GM21576 (cell line): ENCODE measurements around the gene MBNL1.
"Not testable (repeated sequence)": the region's sequence is repeated elsewhere in the genome, so short reads cannot be mapped to it uniquely, and the experiment has no call there.

Source experiments
- ATAC-seq: cut with Tn5 transposase; IDR thresholded peaks from one replicate; pipeline ENCODE4 v1.9.1; 2021; ENCODE audit warnings: mild to moderate bottlenecking, moderate library complexity; ENCODE audit not compliant: unreplicated experiment

The MBNL1 gene

DNA sequence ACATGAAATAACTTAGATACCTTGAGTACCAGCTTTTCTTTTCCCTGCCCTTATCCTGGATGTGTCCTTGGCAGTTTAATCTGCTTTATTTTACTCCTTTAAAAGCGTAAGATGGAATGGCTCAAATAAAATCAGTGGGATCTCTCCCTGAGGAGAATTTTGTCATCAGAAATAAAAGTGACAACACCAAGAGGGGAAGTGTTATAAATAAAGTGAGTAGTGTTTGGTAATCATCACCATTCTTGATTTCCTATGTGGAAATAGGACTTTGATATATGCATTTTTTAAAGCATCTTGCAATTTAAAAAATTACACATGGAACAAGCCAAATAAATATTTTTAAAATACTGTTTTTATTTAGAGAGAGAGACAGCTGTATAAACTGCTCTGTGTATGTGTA lies 76.5 kb downstream of the MBNL1 start:
- ATAC-seq, result no peak

DNA sequence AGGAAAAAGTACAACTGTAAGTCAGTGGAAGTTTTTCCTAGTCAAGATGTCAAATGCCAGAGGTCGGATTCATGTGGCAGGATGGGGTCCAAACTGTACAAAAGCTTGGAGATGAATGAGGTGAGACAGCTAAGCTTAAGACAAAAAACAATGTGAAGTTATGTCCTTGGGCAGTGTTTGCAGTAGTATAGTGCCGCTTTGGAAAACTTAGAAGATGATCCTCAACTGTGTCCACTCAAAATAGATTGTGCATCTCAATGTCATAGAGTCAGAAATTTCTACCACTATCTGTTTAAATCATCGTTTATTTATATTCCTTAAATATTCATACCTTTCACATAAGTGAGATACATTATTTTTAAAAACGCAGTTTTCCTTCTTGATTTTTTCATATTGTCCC lies 77.3 kb downstream of the MBNL1 start:
- no peak for ATAC-seq

DNA sequence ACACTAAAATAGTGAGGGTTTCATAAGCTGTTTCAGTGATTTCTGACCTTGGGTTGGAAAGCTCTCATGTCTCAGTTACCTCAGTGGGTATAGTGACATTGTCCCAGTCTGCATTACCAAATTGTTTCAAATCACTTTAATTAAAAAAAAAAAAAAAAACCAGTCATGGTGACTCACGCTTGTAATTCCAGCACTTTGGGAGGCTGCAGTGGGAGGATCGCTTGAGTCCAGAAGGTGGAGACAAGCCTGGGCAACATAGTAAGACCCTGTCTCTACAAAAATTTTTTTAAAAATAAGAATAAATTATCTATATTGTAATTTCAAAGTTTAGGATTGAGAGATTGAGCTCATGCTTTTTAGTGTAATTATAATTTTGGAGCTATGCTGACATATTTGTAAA lies 78.0 kb downstream of the MBNL1 start:
- ATAC-seq, result no peak

DNA sequence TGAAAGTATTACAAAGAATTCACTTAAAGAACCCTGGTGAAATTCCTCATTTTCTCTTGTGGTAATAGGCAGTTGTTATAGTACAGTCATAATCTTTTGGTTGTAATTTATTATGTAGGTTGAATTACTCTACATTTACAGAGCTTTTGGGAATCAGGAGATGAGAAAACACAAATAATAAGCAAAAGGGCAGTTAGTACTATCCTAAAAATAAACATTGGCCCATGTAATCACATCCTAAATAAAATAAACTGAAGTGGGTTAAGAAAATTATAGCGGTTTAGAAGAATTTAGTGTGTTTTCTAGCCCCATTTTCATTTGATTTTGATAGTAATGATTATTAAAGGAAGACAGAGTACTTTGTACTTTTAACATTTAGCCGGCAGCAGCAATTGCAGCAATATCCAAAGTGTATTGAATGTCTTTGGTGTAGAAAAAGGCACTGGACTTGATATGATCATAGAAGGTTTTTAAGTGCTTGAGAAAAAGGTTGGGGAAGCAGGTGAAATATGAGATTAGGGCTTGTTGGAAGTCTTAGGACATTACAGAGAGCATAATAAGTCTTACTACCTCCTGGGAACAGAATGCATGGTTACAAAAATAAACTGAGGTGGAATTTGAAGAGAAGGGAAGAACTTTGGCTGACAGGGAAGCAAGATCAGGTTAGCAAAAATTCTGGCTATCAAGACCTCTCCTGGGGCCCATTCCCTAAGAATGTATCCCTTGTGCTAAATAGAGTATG lies 79.9 kb downstream of the MBNL1 start:
- ATAC-seq, result no peak

DNA sequence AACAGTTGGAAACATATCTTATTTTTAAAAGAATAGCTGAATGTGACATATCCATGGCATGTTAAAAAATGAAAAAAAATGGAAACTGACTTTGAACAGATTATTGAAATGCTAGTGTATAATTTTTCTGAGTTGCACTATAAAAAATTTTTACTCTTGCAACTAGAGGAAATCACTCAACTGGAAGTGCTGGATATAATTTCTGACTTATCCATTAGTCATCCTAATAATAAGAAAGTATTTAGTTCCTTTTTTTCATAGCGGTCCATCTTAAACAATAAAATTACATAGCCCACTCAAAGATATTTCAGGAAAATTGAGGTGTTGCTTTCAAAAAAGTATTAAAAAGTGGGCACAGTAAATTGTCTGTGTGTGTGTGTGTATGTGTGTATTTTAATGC lies 80.7 kb downstream of the MBNL1 start:
- no peak for ATAC-seq

DNA sequence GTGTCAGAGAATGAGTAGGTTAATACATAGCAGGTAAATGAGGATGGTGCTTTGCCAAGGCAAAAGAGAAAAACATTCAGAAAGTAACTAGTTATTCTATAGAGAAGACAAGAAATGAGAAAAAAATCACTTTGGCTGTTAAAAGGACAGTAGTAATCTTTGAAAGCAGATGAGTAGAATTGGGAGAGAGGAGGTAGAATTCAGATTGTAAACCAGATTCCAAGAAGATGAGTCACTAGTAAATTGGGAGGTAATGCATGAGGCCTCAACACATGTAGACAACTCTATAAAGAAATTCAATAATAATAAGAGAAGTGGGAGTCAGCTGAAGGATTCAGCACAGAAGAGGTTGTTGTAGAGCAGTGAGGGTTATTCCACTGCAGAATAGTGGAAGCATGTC lies 81.4 kb downstream of the MBNL1 start:
- no peak for ATAC-seq

DNA sequence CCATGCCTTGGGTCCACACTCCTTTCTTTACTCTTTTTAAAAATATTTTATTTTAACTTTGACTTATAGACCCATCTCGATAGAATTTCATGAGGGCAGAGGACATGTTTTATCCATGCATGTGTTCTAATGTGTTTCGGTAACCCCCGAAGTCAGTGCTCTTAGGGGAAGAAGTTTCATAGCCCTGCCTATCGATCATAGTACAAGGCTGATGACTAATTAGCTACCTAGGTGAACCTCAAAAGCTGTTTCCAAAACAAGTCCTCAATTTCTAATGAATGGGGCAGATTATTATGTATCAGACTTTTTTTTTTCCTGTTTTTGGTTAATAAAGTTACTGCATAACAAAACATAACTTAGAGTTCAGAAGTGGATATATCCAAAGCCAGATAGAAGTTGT lies 82.0 kb downstream of the MBNL1 start:
- no peak for ATAC-seq

DNA sequence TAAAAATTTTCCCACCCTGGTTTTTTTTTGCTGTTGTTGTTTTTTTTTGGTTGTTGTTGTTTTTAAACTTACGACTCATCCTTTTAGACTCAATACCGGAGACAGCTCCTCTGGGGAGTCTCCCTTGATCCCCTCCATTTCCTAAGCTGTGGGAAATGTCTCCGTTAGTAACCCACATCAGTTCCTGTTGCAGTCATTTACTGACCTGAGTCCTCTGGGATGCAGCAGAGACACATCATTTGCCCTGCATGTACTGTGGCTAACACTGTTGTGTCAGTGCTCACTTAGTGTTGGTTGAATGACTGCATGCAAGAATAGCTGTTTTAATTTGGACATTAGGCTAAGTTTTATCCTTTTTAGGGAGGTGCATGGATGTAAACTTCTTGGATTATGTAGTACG lies 83.8 kb downstream of the MBNL1 start:
- no peak for ATAC-seq

DNA sequence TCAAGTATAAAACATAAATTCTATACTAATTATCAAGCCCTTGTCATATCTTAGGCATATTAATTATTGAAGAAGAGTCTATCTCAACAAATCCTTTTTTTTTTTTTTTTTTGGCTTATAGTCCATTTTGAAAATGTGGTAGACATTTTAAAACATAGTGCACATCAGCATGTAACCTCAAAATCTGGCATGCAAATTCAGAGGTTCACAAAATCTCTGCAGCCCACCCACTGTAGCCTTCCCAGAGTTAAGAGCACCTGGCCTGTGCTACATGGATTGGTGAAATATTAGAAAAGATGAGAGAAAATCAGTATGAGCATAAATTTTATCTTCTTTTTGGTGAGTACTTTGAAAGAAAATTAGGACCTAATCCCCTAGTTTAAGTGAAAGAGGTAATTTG lies 84.8 kb downstream of the MBNL1 start:
- no peak for ATAC-seq

DNA sequence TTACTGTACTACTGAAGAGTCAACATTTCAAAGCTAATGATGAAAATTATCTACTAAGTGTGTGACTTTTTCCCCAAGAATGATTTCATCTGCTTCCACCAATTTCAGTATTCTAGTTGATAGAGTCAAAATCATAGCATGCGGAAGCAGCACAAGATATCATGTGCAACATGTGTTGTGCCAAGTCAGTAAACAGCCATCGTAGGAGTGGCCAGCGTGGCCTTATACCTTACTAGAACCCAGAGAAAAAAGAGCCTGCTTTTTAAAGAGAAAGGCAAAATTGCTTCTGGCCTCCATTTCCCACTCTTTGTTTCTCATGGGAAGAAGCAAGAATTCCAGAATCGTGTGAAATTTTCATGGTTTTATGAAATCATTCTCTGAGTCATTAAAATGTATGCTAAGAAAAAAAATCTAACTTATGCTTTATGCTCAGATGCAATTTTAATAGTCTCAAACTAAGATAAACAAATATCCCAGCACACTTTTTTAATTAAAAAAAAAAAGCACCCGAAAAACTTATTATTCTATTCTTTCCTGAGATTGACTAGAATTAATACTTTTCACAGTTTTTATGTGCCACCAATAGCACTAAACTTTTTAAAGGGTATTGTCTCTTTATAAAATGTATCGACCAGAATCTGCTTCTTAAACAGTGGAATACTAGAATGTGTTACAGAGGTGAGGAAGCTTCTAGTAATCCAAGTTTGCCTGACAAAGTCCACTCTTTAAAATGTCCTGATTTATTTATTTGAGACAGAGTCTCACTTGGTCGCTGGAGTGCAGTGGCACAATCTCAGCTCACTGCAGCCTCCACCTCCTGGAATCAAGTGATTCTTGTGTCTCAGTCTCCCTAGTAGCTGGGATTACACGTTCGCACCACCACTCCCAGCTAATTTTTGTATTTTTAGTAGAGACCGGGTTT lies 87.3 kb downstream of the MBNL1 start:
- no peak for ATAC-seq

DNA sequence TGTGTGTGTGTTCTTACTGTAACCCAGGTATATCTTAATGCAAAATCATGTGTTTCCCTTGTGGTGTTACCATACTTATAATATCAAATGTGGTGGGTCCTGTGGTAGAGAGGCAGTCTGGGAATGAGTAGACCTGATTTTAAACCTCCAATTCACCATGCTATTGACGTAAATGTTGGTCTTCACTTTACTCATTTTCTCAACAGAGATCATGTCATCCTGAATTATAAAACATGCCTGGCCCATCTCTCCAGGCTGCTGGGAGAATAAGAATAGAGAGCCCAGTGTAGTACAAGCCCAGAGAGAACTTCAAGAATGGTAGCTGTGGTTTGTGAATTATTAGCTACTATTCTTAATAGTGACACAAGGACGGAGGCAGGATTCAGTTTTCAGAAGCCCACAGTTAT lies 88.1 kb downstream of the MBNL1 start:
- ATAC-seq, result no peak

DNA sequence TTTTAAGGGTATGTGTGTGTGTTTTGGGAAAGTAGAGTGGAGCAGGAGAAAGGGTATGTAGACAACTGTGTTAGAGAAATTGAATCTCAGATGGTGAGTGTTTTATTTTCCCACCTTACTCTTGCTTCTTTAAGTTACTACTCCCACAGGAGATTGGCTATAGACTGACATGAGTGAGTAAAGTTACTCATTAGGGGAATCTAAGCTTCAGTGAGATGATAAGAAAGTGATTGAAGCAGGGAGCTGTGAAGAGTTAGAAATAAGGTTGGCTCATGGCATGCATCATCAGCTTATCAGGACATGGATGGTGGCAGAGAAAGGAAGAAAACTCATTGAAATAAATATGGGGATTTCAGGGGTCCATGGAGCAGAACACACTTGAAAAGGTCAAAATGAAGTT lies 88.9 kb downstream of the MBNL1 start:
- no peak for ATAC-seq

DNA sequence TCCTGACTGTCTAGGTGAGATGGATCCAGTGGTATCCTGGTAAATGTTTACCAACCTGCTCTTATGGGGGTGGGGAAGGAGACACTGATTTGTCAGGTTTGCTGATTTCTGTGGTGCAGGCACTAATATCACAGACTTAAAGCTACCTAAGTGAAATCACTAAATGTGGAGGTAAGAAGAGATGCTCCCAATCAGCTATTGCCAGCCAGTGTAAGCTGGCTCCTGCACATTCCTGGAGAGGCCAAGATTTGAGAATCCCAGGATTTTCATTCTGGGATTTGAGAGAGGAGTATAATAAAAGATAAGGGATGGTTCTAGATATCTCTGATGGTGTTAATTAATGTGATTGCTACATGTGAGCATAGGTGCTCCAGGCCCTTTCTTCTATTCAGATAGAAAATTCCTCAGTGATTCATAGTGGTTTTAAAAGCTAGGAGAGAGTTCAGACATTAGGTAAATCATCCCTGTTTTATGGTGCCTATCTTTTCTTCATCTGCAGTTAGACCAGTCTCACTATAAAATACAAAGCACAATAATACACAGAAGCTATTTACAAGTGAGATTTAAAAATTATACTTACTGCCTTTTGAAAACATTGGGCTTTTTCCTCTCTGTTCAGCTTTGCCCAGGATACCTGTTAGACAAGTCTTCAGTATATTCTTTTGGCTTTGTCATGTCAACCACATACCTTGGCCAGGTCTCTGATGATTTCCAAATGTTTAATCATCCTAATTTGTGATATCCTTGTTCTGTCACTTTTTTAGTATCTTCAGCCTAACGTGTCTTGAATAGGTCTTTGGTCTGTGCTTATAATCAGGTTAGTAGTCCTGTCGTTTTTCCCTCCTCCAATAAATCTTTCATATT lies 90.9 kb downstream of the MBNL1 start:
- ATAC-seq, result no peak

DNA sequence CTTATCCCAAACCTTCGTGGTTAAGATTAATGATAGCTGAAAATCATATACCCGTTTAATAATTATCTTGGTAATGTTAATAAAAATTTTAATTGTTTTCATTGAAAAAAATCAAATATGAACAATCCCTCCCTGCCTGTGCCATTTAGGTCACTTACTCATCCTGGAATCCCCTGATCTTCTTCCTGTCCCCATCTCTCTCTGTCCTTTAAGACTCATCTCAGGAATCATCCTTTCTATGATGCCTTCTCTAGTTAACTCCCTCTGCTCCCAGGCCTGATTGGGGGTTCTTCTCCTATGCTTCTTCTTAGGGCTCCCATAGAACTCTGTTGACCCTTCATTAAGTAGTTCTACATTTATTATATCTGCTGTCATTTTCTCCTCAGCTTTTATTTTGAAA lies 91.6 kb downstream of the MBNL1 start:
- ATAC-seq, result no peak

DNA sequence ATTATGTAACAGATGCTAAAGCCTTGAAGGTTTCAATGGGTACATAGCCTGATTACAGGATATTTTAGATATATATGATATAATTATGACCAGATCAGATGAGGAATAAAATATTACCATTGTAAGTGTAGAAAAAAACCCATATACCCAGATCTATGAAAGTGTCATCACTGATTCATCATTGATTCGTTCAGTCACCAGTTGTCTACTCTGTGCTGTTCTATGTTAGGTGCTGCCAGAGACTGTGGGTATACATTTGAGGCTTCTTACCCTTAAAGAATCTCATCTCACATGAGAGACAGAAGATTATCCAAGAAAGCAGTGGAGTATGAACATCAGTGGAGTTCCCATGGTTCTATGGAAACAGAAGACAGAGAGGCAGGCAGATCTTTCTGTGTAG lies 92.2 kb downstream of the MBNL1 start:
- no peak for ATAC-seq

DNA sequence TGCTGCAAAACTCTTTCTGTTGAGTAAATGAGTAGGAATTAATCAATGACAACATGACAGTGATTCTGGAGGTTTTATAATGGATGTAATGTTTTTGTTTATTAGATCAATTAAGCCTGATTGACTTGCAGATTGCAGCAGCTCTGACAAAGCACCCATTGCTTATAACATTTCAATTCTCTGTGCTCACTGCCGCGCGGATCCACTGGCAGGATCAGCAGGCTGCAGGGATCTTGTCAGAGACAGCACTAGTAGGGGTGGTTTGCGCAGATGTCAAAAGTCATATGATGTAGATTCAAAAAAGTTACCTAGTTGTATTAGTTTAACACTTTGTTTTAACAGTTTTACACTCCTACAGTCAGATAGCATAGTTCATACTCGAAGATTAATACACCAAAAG lies 93.4 kb downstream of the MBNL1 start:
- no peak for ATAC-seq

DNA sequence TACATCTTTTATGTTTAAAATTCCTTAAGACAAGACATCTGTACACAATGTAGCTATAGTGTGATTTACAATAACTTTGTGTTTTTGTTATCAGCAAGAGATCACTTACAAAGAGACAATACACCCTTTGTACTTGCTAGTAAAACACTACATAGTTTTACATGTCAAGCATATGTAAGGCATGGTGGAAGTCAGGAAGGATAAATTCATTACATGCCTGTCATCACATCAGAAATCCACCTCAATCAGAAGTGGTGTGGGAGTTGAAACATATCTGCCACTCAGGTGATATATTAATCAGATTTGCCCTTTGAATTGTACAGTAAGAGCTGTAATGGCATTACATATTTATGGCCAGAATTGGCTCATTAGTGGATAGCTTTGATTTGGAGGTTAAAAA lies 95.5 kb downstream of the MBNL1 start:
- no peak for ATAC-seq

DNA sequence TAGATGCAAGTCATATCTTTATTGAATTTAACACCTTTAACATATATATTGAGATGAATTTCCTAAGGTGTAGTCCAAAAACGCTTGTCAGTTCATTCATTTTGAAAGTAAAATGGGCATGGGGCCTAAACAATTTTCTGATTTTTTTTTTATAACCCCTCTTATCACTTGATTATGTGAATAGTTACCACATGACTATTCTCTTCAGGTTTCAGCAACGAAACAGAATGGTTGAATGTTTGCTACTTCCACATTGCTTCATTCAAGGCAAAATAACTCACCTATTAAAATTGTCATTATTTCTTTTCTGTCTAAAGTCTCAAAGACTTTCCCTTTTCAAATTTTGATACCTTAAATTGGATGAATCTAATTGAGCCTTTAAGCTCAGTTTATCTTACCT lies 96.4 kb downstream of the MBNL1 start:
- ATAC-seq, result no peak

DNA sequence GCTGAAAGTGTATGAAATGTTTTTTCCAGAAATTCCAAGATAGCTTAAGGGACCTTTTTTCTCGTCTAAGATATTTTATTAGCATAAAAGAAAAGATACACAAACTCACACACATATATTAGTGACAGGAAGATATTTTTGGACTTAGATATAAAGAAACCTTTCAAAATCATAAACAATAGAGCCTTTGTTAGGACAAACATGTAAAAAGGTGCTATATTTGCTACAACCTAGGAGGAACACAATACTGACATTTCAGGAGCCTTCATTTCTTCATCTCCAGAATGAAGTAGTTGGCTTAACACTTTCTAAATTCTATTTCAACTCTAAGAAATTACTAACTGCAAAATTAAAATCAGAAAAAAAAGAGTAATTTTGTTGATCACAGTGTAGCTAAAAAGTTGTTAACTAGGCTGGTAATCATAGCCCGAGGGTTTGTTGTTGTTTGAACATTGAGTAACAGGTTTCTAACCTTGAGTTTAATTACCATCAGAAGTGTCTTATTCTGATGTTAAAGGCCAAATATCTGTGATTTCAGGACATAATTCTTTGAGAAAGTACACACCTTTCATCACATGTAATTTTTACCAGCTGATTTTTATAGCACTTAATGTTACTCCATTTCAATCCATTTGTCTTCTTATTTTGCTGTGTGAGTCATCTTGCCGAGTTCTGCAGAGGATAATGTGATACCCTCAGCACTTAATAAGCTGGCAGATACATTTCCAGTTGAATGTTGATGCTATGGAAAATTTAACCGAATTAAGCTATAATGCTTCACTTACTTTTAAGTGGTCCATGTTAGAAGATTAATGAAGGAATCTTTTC lies 97.3 kb downstream of the MBNL1 start:
- ATAC-seq, result no peak

DNA sequence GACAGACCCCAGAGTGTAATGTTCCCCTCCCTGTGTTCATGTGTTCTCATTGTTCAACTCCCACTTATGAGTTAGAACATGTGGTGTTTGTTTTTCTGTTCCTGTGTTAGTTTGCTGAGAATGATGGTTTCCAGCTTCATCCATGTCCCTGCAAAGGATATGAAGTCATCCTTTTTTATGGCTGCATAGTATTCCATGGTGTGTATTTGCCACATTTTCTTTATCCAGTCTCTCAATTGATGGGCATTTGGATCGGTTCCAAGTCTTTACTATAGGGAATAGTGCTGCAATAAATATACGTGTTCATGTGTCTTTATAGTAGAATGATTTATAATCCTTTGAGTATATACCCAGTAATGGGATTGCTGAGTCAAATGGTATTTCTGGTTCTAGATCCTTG lies 98.5 kb downstream of the MBNL1 start:
- ATAC-seq, result not testable (repeated sequence)

DNA sequence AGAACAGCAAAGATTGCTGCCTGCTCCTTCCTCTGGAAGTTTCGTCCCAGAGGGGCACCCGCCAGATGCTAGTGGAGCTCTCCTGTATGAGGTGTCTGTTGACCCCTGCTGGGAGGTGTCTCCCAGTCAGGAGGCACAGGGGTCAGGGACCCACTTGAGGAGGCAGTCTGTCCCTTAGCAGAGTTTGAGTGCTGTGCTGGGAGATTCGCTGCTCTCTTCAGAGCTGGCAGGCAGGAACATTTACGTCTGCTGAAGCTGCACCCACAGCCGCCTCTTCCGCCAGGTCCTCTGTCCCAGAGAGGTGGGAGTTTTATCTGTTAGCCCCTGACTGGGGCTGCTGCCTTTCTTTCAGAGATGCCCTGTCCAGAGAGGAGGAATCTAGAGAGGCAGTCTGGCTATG lies 103.9 kb downstream of the MBNL1 start:
- ATAC-seq, result not testable (repeated sequence)
